ENCODE data around the gene EPN2. TPM values are rescaled to one million over a fixed set of nuclear protein-coding genes. Genes with fewer than 3 reads are reported as not detected.

The EPN2 gene
- polyA plus RNA-seq, 1 donor (not counting 4 experiments of a cell fraction or from before 2014, with no cell fraction given) = 30.2 TPM

DNA sequence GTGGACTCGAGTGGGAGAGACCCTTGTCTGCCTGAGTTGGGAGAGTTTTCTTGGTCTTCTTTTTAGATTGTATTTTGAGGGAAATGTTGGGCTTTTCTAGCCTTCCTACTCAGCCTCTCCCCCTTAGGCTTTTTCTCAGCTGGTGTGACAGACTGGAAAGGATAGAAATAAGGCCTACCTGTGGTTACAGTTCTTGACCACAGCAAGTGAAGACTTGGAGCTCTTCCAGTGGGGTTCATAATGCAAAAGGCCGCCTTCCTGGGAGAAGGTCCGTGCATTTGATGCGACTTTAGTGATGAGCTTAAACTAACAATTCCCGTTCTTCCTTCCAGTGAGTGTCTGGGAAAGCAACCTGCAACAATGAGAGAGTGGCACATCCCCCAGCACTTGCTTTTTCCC is 68.6 kb downstream of the EPN2 start:
- no peak for TF ChIP-seq EZH2 (IDR thresholded peaks at IDR 0.05; ENCODE audit: low read length)
- TF ChIP-seq, protein P1, sequence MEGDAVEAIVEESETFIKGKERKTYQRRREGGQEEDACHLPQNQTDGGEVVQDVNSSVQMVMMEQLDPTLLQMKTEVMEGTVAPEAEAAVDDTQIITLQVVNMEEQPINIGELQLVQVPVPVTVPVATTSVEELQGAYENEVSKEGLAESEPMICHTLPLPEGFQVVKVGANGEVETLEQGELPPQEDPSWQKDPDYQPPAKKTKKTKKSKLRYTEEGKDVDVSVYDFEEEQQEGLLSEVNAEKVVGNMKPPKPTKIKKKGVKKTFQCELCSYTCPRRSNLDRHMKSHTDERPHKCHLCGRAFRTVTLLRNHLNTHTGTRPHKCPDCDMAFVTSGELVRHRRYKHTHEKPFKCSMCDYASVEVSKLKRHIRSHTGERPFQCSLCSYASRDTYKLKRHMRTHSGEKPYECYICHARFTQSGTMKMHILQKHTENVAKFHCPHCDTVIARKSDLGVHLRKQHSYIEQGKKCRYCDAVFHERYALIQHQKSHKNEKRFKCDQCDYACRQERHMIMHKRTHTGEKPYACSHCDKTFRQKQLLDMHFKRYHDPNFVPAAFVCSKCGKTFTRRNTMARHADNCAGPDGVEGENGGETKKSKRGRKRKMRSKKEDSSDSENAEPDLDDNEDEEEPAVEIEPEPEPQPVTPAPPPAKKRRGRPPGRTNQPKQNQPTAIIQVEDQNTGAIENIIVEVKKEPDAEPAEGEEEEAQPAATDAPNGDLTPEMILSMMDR (optimal IDR thresholded peaks at IDR 0.05 in 1 of 3, IDR thresholded peaks at IDR 0.05 in 1 of 3, conservative IDR thresholded peaks at IDR 0.05 in 1 of 3; ENCODE audit: extremely low read depth in 1 of 3, insufficient read depth in 2 of 3, low read length in 3 of 3) = no peak
- no peaks in the 10 kb centered on the region for H3K9me1 ChIP-seq (ENCODE audit: control insufficient read depth, extremely low read depth, insufficient read depth, low read length)
- H3K4me1 ChIP-seq (ENCODE audit: control insufficient read depth, extremely low read depth, insufficient read depth, low read length) = peaks cover 8% of the 10 kb centered on the region
- no peak overlapping the region for H3K4me2 ChIP-seq (ENCODE audit: control insufficient read depth, extremely low read depth, insufficient read depth, low read depth, low read length)
- no peaks in the 10 kb centered on the region for H4K20me1 ChIP-seq (ENCODE audit: control insufficient read depth, extremely low read depth, insufficient read depth, low read length)
- FAIRE-seq = no peak
- H3K9ac ChIP-seq (ENCODE audit: control insufficient read depth, extremely low read depth, insufficient read depth, low read length) = no peak overlapping the region
- peaks cover 4% of the 10 kb centered on the region for H3K79me2 ChIP-seq (ENCODE audit: control insufficient read depth, insufficient read depth, low read length)
- no peaks in the 10 kb centered on the region for H3K9me3 ChIP-seq (ENCODE audit: control insufficient read depth, low read depth, low read length)
- H3K4me3 ChIP-seq (ENCODE audit: control insufficient read depth in 2 of 3, extremely low read depth in 1 of 3, insufficient read depth in 2 of 3, low read depth in 1 of 3, low read length in 3 of 3) = no peak overlapping the region
- H3K27ac ChIP-seq (ENCODE audit: control insufficient read depth, insufficient read depth, low read length) = no peak overlapping the region
- H3K36me3 ChIP-seq (ENCODE audit: control insufficient read depth in 2 of 2, extremely low read depth in 1 of 2, insufficient read depth in 2 of 2, low read length in 2 of 2) = peaks cover 3 to 26% of the 10 kb centered on the region in 2 experiments
- dilution Hi-C loops (cut with MboI; ENCODE audit: extremely low pct_ligation_motif_present, low sequenced_read_pairs) = no loop called here
- no peak overlapping the region for H2AFZ ChIP-seq (ENCODE audit: control insufficient read depth, low read length)
- no peaks in the 10 kb centered on the region for H3K27me3 ChIP-seq (ENCODE audit: control insufficient read depth, extremely low read depth, insufficient read depth, low read length)
- no peak for DNase-seq (ENCODE audit: low read depth, low spot score)

DNA sequence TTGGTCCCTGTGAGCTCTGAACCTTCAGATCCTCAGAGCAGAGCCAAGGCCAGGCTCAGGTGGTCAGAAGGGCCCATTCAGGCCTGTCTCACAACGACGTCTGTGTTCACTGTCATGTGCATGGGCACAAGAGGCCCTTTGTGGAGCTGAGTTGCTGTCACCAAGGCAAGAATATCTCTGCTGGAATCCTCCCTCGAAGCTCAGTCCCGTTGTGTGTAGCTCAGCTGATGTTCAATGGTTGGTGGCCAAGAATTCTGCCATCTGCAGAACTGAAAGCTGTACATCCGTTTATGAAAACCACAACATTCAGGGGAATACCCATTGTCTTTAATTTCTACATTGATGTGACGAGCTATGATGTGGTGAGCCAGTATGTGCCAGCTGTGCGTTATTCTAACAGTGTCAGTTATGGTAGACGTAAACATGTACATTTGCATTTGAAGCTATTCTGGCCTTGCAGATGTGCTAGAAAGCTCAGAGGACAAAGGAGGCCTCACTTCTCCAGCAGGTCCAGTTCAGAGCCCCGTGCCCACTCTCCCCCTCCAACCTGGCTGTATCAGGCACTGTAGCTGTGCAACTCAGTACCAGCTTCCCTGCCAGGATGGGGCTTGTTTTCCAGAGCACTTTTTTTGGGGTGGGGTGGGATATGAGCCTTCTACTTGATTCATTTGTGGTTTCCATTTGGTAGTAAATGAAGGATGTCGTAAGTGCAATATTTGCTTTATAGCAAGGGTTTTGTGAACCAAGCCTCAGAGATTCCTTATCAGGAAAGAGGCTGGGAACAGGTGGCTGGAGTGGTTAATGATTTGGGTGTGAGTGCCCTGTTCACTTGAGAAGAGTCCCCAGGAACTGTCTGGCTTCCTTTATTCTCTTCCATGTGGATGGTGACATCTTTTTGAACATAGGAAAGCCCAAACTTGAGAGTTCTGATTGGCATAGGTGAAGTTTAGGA is 69.3 kb downstream of the EPN2 start:
- FAIRE-seq = peak; percentile 56
- H3K9ac ChIP-seq (ENCODE audit: control insufficient read depth, extremely low read depth, insufficient read depth, low read length) = no peak overlapping the region
- H3K4me1 ChIP-seq (ENCODE audit: control insufficient read depth, extremely low read depth, insufficient read depth, low read length) = peaks cover 8% of the 10 kb centered on the region
- H4K20me1 ChIP-seq (ENCODE audit: control insufficient read depth, extremely low read depth, insufficient read depth, low read length) = no peaks in the 10 kb centered on the region
- peaks cover 4% of the 10 kb centered on the region for H3K79me2 ChIP-seq (ENCODE audit: control insufficient read depth, insufficient read depth, low read length)
- TF ChIP-seq EZH2 (IDR thresholded peaks at IDR 0.05; ENCODE audit: low read length) = no peak
- TF ChIP-seq, protein P1 (optimal IDR thresholded peaks at IDR 0.05 in 1 of 3, IDR thresholded peaks at IDR 0.05 in 1 of 3, conservative IDR thresholded peaks at IDR 0.05 in 1 of 3; ENCODE audit: extremely low read depth in 1 of 3, insufficient read depth in 2 of 3, low read length in 3 of 3) = no peak
- peaks cover 3 to 29% of the 10 kb centered on the region in 2 experiments for H3K36me3 ChIP-seq (ENCODE audit: control insufficient read depth in 2 of 2, extremely low read depth in 1 of 2, insufficient read depth in 2 of 2, low read length in 2 of 2)
- H3K27ac ChIP-seq (ENCODE audit: control insufficient read depth, insufficient read depth, low read length) = no peak overlapping the region
- H3K9me1 ChIP-seq (ENCODE audit: control insufficient read depth, extremely low read depth, insufficient read depth, low read length) = no peaks in the 10 kb centered on the region
- no peak overlapping the region for H3K4me2 ChIP-seq (ENCODE audit: control insufficient read depth, extremely low read depth, insufficient read depth, low read depth, low read length)
- DNase-seq (ENCODE audit: low read depth, low spot score) = no peak
- H3K27me3 ChIP-seq (ENCODE audit: control insufficient read depth, extremely low read depth, insufficient read depth, low read length) = no peaks in the 10 kb centered on the region
- H3K4me3 ChIP-seq (ENCODE audit: control insufficient read depth in 2 of 3, extremely low read depth in 1 of 3, insufficient read depth in 2 of 3, low read depth in 1 of 3, low read length in 3 of 3) = no peak overlapping the region
- dilution Hi-C loops (cut with MboI; ENCODE audit: extremely low pct_ligation_motif_present, low sequenced_read_pairs) = no loop called here
- no peak overlapping the region for H2AFZ ChIP-seq (ENCODE audit: control insufficient read depth, low read length)
- H3K9me3 ChIP-seq (ENCODE audit: control insufficient read depth, low read depth, low read length) = no peaks in the 10 kb centered on the region

Data from keratinocyte (primary cell).